PC-9 (cell line): ENCODE results near the gene PPIB.

Experiments
- CTCF ChIP-seq: fragments of 200-600 bp; sonication (generic); conservative IDR thresholded peaks from 2 replicates; pipeline ENCODE4 v1.6.1; 2017; ENCODE audit warnings: mixed run types, antibody characterized with exemption, mild to moderate bottlenecking, moderate library complexity
- EZH2 ChIP-seq: fragments of 200-600 bp; sonication (generic); IDR thresholded peaks from 2 replicates; pipeline ENCODE4 v1.8.0; 2017; ENCODE audit warnings: antibody characterized with exemption, low read depth

- TF ChIP-seq CTCF (no peak), EZH2 (no peak)
These were observed 19.5 kb downstream of the PPIB start for GRCh38 chr15:64143276-64143675.
